ENCODE measurements around the gene GBX2.

DNA sequence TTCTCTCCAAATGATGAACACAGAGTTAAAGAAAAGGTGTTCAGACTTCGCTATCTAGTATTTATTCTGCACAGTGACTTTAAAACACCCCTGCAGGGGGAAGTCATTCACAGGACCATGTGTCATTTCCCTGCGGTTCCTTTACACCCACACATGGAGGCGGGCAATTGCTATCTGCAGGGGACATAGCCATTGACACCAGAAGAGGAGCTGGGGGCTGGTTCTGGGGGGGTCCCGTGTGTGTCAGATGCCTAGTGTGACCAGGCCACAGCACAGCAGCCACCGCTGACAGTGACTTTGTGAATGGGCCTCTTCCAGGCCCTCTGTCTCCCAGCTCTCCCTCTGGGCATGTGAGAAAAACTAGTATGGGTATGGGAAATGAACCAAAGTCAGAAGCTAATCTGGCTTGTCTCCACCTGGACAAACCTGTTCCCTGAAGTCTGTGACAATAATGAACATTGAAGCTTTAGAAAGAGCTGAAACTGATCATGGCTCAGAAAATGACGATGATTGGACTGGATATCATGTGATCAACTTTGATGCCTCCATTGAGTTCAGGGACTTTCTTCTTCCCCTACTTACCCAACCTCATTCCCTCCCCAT, 7.5 kb upstream of the GBX2 start:
- TF ChIP-seq CTCF (IDR thresholded peaks at IDR 0.05) (no peak), POLR2AphosphoS5 (IDR thresholded peaks at IDR 0.05; ENCODE audit: low read depth, low read length) (no peak)

All from Panc1 (cell line).